ENCODE measurements around the gene AP1B1.

Gene AP1B1

GRCh38 chr22:29353860-29354259 is 34.5 kb downstream of the AP1B1 start:
- CTCF ChIA-PET = no interaction called here
- no peak overlapping the region for H3K4me3 ChIP-seq (ENCODE audit: low read depth, low read length)
- no peak for DNase-seq (ENCODE audit: low read depth, low spot score)
- TF ChIP-seq CTCF (IDR thresholded peaks at IDR 0.05; ENCODE audit: insufficient read depth, low read length, missing control alignments) = no peak
- POLR2A ChIA-PET = no interaction called here

GRCh38 chr22:29353286-29353685 is 35.1 kb downstream of the AP1B1 start:
- ChIA-PET POLR2A (no interaction called here), CTCF (no interaction called here)
- no peak for TF ChIP-seq CTCF (IDR thresholded peaks at IDR 0.05; ENCODE audit: insufficient read depth, low read length, missing control alignments)
- no peak overlapping the region for H3K4me3 ChIP-seq (ENCODE audit: low read depth, low read length)
- no peak for DNase-seq (ENCODE audit: low read depth, low spot score)

GRCh38 chr22:29352778-29353177 is 35.6 kb downstream of the AP1B1 start:
- no peak for DNase-seq (ENCODE audit: low read depth, low spot score)
- CTCF ChIA-PET = no interaction called here
- TF ChIP-seq CTCF (IDR thresholded peaks at IDR 0.05; ENCODE audit: insufficient read depth, low read length, missing control alignments) = no peak
- H3K4me3 ChIP-seq (ENCODE audit: low read depth, low read length) = no peak overlapping the region
- POLR2A ChIA-PET = no interaction called here

- POLR2A ChIA-PET = no interaction called here
- no peak for DNase-seq (ENCODE audit: low read depth, low spot score)
- CTCF ChIA-PET = no interaction called here
- no peak for TF ChIP-seq CTCF (IDR thresholded peaks at IDR 0.05; ENCODE audit: insufficient read depth, low read length, missing control alignments)
- no peak overlapping the region for H3K4me3 ChIP-seq (ENCODE audit: low read depth, low read length)
Observed at GRCh38 chr22:29351891-29352290, 36.5 kb downstream of the AP1B1 start.

GRCh38 chr22:29351042-29351441 is 37.3 kb downstream of the AP1B1 start:
- TF ChIP-seq CTCF (IDR thresholded peaks at IDR 0.05; ENCODE audit: insufficient read depth, low read length, missing control alignments) = no peak
- CTCF ChIA-PET = no interaction called here
- no peak overlapping the region for H3K4me3 ChIP-seq (ENCODE audit: low read depth, low read length)
- POLR2A ChIA-PET = no interaction called here
- DNase-seq (ENCODE audit: low read depth, low spot score) = no peak

- TF ChIP-seq CTCF (IDR thresholded peaks at IDR 0.05; ENCODE audit: insufficient read depth, low read length, missing control alignments) = no peak
- DNase-seq (ENCODE audit: low read depth, low spot score) = no peak
- CTCF ChIA-PET = interaction anchor here (1.0 to 1.5 kb wide), 2 partner anchors 10 to 43 kb away, joined by 3 to 5 read pairs; partner anchors contain the start of gene GAS2L1
- no peak overlapping the region for H3K4me3 ChIP-seq (ENCODE audit: low read depth, low read length)
- POLR2A ChIA-PET = no interaction called here
Observed at GRCh38 chr22:29348956-29349355, 39.4 kb downstream of the AP1B1 start.

Data from AG04449 (cell line).